K562 (cell line): ENCODE data around the gene TBX1. TPM values are rescaled to one million over a fixed set of nuclear protein-coding genes. Genes with fewer than 3 reads are reported as not detected.
A peak's percentile ranks its signal among the peaks of the same experiment; 100 is the strongest.

Source experiments
- ATAC-seq: fragments of 200-7000 bp; cut with Tn5 transposase; 3 replicates; pipeline ENCODE4 v1.9.1; 2020; ENCODE audit warnings: moderate library complexity
- BruUV-seq: library from RNA; stranded (reverse); fragments of 400-500 nt; replicated peaks from 2 replicates; lab custom pipeline; 2021; lab: Mats Ljungman, UMichigan
- CTCF ChIA-PET: fragments of 300-600 bp; formaldehyde crosslinking; extraction: SDS; loops from one replicate; lab custom pipeline; 2021; ENCODE audit warnings: low intra/inter-chr PET ratio; lab: Yijun Ruan, JAX
- POLR2A ChIA-PET: fragments of 300-600, 350-650 bp; sonication (Branson Sonifier 250); formaldehyde crosslinking; extraction: SDS; loops from one replicate; lab custom pipeline; 2021; ENCODE audit warnings: antibody characterized with exemption, inconsistent platforms; lab: Yijun Ruan, JAX
- DNase-seq, 4 experiments: peaks; one replicate each; pipeline versions ENCODE4 v3.0.0 to v3.0.0-alpha.2; 2011 to 2018; ENCODE audit warnings: low spot score in 3 of 4, mixed read lengths in 3 of 4; ENCODE audit errors: extremely low read depth in 1 of 4
- FAIRE-seq: peaks from 2 replicates; lab custom pipeline; 2011; peaks lifted over from hg19 to GRCh38; lab: Jason Lieb, UNC
- H2AFZ ChIP-seq: 2 replicates; pipeline ENCODE4 v1.6.0; 2011; ENCODE audit warnings: low read depth, low read length, control low read depth, inconsistent platforms
- H3K27ac ChIP-seq: fragments of 200-600 bp; 3 replicates; pipeline ENCODE4 v1.8.0; 2011; ENCODE audit warnings: low read depth, mild to moderate bottlenecking, control low read depth, inconsistent platforms, low read length, moderate library complexity, mixed read lengths; ENCODE audit errors: extremely low read depth
- H3K27me3 ChIP-seq, 2 experiments: fragments of 300-600 bp in 1 of 2; 2 replicates in 1 of 2; 3 replicates in 1 of 2; pipeline versions ENCODE4 v1.6.0 to v1.8.0; 2011; ENCODE audit warnings: inconsistent platforms in 2 of 2, low read length in 2 of 2, mild to moderate bottlenecking in 1 of 2, mixed read lengths in 1 of 2, moderate library complexity in 1 of 2; ENCODE audit not compliant: control insufficient read depth in 2 of 2, insufficient read depth in 2 of 2
- H3K36me3 ChIP-seq: fragments of 300-600 bp; 3 replicates; pipeline ENCODE4 v1.8.0; 2011; ENCODE audit warnings: mild to moderate bottlenecking, low read length, inconsistent platforms; ENCODE audit not compliant: control insufficient read depth, insufficient read depth
- H3K4me1 ChIP-seq, 2 experiments: fragments of 200-600 bp in 1 of 2; replicated peaks in 1 of 2; 2 replicates in 1 of 2; 3 replicates in 1 of 2; pipeline versions ENCODE4 v1.5.1 to v1.8.0; 2011; ENCODE audit warnings: inconsistent platforms in 2 of 2, low read length in 2 of 2, mild to moderate bottlenecking in 1 of 2, mixed read lengths in 1 of 2, moderate library complexity in 1 of 2; ENCODE audit not compliant: control insufficient read depth in 2 of 2, insufficient read depth in 2 of 2
- H3K4me2 ChIP-seq: 2 replicates; pipeline ENCODE4 v1.6.1; 2011; ENCODE audit warnings: low read length, control low read depth, inconsistent platforms, mixed read lengths; ENCODE audit not compliant: insufficient read depth
- H3K4me3 ChIP-seq: fragments of 200-600 bp; sonication (generic), shearing (Covaris generic); 2 replicates; pipeline ENCODE4 v1.5.1; 2016; ENCODE audit warnings: control low read depth, inconsistent platforms
- H3K79me2 ChIP-seq: fragments of 200-600 bp; 3 replicates; pipeline ENCODE4 v1.8.0; 2011; ENCODE audit warnings: low read length, inconsistent platforms; ENCODE audit not compliant: control insufficient read depth, insufficient read depth
- H3K9ac ChIP-seq, 2 experiments: 2 replicates each; pipeline versions ENCODE4 v1.6.0 to v1.6.1; 2011; ENCODE audit warnings: low read depth in 2 of 2, low read length in 2 of 2, control low read depth in 1 of 2, inconsistent platforms in 1 of 2, mild to moderate bottlenecking in 1 of 2, mixed read lengths in 1 of 2; ENCODE audit not compliant: insufficient read depth in 1 of 2
- H3K9me1 ChIP-seq: one replicate; pipeline ENCODE4 v1.6.0; 2011; ENCODE audit warnings: inconsistent platforms, mild to moderate bottlenecking, low read length, moderate library complexity; ENCODE audit not compliant: control insufficient read depth, insufficient read depth
- H3K9me3 ChIP-seq: replicated peaks from 2 replicates; pipeline ENCODE4 v1.5.1; 2011; ENCODE audit warnings: low read depth, low read length, inconsistent platforms; ENCODE audit not compliant: control insufficient read depth, insufficient read depth
- H4K20me1 ChIP-seq: replicated peaks from 2 replicates; pipeline ENCODE4 v1.6.1; 2011; ENCODE audit warnings: low read length, inconsistent platforms, mixed read lengths; ENCODE audit not compliant: control insufficient read depth, insufficient read depth
- ELF1 ChIP-seq: fragments of 200-800 bp; sonication (Bioruptor generic); IDR thresholded peaks from 2 replicates; pipeline ENCODE4 v1.6.1; 2016; ENCODE audit warnings: missing genetic modification characterization, missing compliant biosample characterization
- ERF ChIP-seq: fragments of 450-650 bp; formaldehyde crosslinking; IDR thresholded peaks from 2 replicates; pipeline ENCODE4 v1.4.0; 2020; ENCODE audit warnings: mild to moderate bottlenecking, mixed read lengths
- ETV1 ChIP-seq: fragments of 450-650 bp; conservative IDR thresholded peaks from 2 replicates; pipeline ENCODE4 v1.6.1; 2016; ENCODE audit warnings: missing genetic modification characterization, control low read depth, low read depth, missing compliant biosample characterization
- KAT8 ChIP-seq: fragments of 450-650 bp; IDR thresholded peaks from 2 replicates; pipeline ENCODE4 v1.6.1; 2016; ENCODE audit warnings: low read depth, mild to moderate bottlenecking
- LARP7 ChIP-seq: fragments of 450-650 bp; IDR thresholded peaks from 2 replicates; pipeline ENCODE4 v1.6.1; 2016
- MCM2 ChIP-seq: fragments of 450-650 bp; IDR thresholded peaks from 2 replicates; pipeline ENCODE4 v1.6.1; 2017; ENCODE audit warnings: low read depth, mild to moderate bottlenecking
- MCM5 ChIP-seq: fragments of 450-650 bp; IDR thresholded peaks from 2 replicates; pipeline ENCODE4 v1.6.1; 2016; ENCODE audit warnings: low read depth
- PRPF4 ChIP-seq: fragments of 200-400 bp; formaldehyde crosslinking; IDR thresholded peaks from one replicate; pipeline ENCODE4 v1.6.1; 2017; ENCODE audit warnings: low read length, low read depth, mild to moderate bottlenecking; ENCODE audit not compliant: insufficient read depth, poor library complexity, severe bottlenecking
- RBFOX2 ChIP-seq: fragments of 200-400 bp; formaldehyde crosslinking; IDR thresholded peaks from 2 replicates; pipeline ENCODE4 v1.6.1; 2017; ENCODE audit warnings: low read depth, mild to moderate bottlenecking, low read length, moderate library complexity
- RCOR1 ChIP-seq, 2 experiments: IDR thresholded peaks; 2 replicates each; pipeline ENCODE4 v1.6.1; 2012; ENCODE audit warnings: low read depth in 2 of 2, low read length in 2 of 2, borderline replicate concordance in 1 of 2, improper control_type of control experiment in 1 of 2
- SMAD3 ChIP-seq: fragments of 450-650 bp; formaldehyde crosslinking; conservative IDR thresholded peaks from 2 replicates; pipeline ENCODE4 v1.4.0; 2020; ENCODE audit warnings: mild to moderate bottlenecking
- THAP12 ChIP-seq: fragments of 250-450 bp; sonication (Bioruptor Pico); IDR thresholded peaks from 2 replicates; pipeline ENCODE4 v1.9.0; 2021; ENCODE audit warnings: mild to moderate bottlenecking, inconsistent platforms
- UBTF ChIP-seq, 2 experiments: IDR thresholded peaks; 2 replicates each; pipeline ENCODE4 v1.6.1; 2012; ENCODE audit warnings: improper control_type of control experiment in 2 of 2, low read depth in 2 of 2, low read length in 2 of 2, borderline replicate concordance in 1 of 2
- ZBED1 ChIP-seq: IDR thresholded peaks from 2 replicates; pipeline ENCODE4 v1.6.1; 2014
- WGBS: fragments of 100-300 bp; shearing (Covaris generic); methylation state at CpG from one replicate; pipeline ENCODE4 v1.1.6; 2016; ENCODE audit warnings: low coverage, mixed read lengths; ENCODE audit not compliant: insufficient coverage; ENCODE audit errors: missing lambda C conversion rate; 5-methylcytosine and 5-hydroxymethylcytosine counted together
- in situ Hi-C: fragments of 300-500 bp; cut with MboI; formaldehyde crosslinking; loops from 4 replicates; pipeline ENCODE4 v1.15.0; 2018; ENCODE audit warnings: inconsistent platforms, mixed read lengths
- intact Hi-C: fragments of 100-400 bp; cut with micrococcal nuclease; formaldehyde crosslinking; loops from 2 replicates; pipeline ENCODE4 v1.14.2; 2022
- polyA plus RNA-seq, 8 experiments: library from polyadenylated mRNA; depleted of rRNA in 4 of 8; stranded (reverse) in 5 of 8; unstranded in 3 of 8; fragments of >200 nt; fragmentation: Nextera tagmentation in 2 of 8; fragmentation: Illumina TruSeq in 1 of 8; extraction: Ambion mirVana in 2 of 8; extraction: Trizol in 1 of 8; gene quantifications; 2 replicates each; pipeline versions ENCODE4 v1.2.1 to v1.2.3, GENCODE V29; 2011 to 2014; ENCODE audit warnings: inconsistent platforms in 1 of 8, missing spikeins in 1 of 8
- total RNA-seq, 7 experiments: library from RNA; depleted of rRNA in 6 of 7; stranded (reverse); fragments of >200 nt in 6 of 7; fragmentation: Illumina TruSeq in 2 of 7; extraction: Trizol in 2 of 7; gene quantifications; 2 replicates each; pipeline versions ENCODE4 v1.2.1 to v1.2.3, GENCODE V29; 2011 to 2021; ENCODE audit warnings: low replicate concordance in 1 of 7

Gene TBX1
- total and polyA plus RNA-seq, 9 of the 15 experiments (the other 6 are each of a cell fraction or from before 2014, with no cell fraction given) = 0.07 to 35.0 (median 3.9) TPM

- peak; percentile 29; the same call in 1 of the 2 replicates for TF ChIP-seq THAP12 (CRISPR knock-in tag)
- TF ChIP-seq ZBED1 = no peak
These were observed 560 bp downstream of the TBX1 start (continued) for GRCh38 chr22:19760951-19761724.

GRCh38 chr22:19761725-19762567 lies 1.4 kb downstream of the TBX1 start:
- Histone ChIP-seq H4K20me1 (peaks cover 16% of the 10 kb centered on the region), H3K4me3 (peak overlapping the region; percentile 36), H3K27me3 (peaks cover 11 to 33% of the 10 kb centered on the region in 2 experiments; a peak in 4 of 5 replicates), H3K9ac (peak overlapping the region; percentile 58 to 87), H3K79me2 (peaks cover 25% of the 10 kb centered on the region), H2AFZ (peak overlapping the region; percentile 4), H3K27ac (peak overlapping the region; percentile 13; the same call in 2 of the 3 replicates), H3K4me2 (peak overlapping the region; percentile 76), H3K9me3 (no peaks in the 10 kb centered on the region), H3K36me3 (peaks cover 8% of the 10 kb centered on the region; the same call in 1 of the 3 replicates), H3K4me1 (peaks cover 15 to 93% of the 10 kb centered on the region in 2 experiments; a peak in 4 of 5 replicates), H3K9me1 (peaks cover 9% of the 10 kb centered on the region)
- intact Hi-C loops = no loop called here
- BruUV-seq = no TSS peak
- CTCF ChIA-PET = interaction anchor here (1.0 kb wide), 1 partner anchor 148 kb away, joined by 7 read pairs; no protein-coding TSS in a partner anchor
- in situ Hi-C loops = no loop called here
- POLR2A ChIA-PET = interaction anchor here (0.6 to 6.7 kb wide), 23 partner anchors 8 to 1257 kb away, joined by 3 to 78 read pairs (median 4); partner anchors contain the start of genes GNB1L and RTL10
- FAIRE-seq (peak; percentile 48), ATAC-seq (peak; percentile 28), DNase-seq (peak in 3 of 4 experiments; percentile 62 to 70 (median 67))
- WGBS = 55% methylated on average over 33 of the region's 33 CpGs
- no peak for TF ChIP-seq RCOR1 (IDR thresholded peaks at IDR 0.05; ENCODE audit: borderline replicate concordance in 1 of 2, low read depth in 2 of 2, low read length in 2 of 2)
- no peak for TF ChIP-seq KAT8
- TF ChIP-seq LARP7 = no peak
- TF ChIP-seq MCM5 = no peak
- peak; percentile 33; the same call in 1 of the 2 replicates for TF ChIP-seq RBFOX2
- TF ChIP-seq PRPF4 = no peak
- peak; percentile 65; the same call in 1 of the 2 replicates for TF ChIP-seq ERF (CRISPR knock-in tag)
- TF ChIP-seq ETV1 = no peak; the same call in 1 of the 2 replicates
- no peak for TF ChIP-seq SMAD3 (CRISPR knock-in tag)
- no peak for TF ChIP-seq MCM2
- peak in 1 of 2 experiments; percentile 91; a peak in 3 of 4 replicates for TF ChIP-seq UBTF (IDR thresholded peaks at IDR 0.05; ENCODE audit: borderline replicate concordance in 1 of 2, low read depth in 2 of 2, low read length in 2 of 2)
- TF ChIP-seq ELF1 (tag) = no peak
